Fibroblast of villous mesenchyme (primary cell): ENCODE results near the gene ATP6V0D1. TPM values are rescaled to one million over a fixed set of nuclear protein-coding genes. Genes with fewer than 3 reads are reported as not detected.

ENCODE experiments used
- DNase-seq: peaks from one replicate; pipeline ENCODE4 v3.0.0-alpha.2; 2010; ENCODE audit warnings: low read depth
- H3K4me3 ChIP-seq: 2 replicates; pipeline ENCODE4 v1.5.1; 2011; ENCODE audit warnings: low read depth, mild to moderate bottlenecking, low read length
- small RNA-seq: library from RNA; depleted of rRNA; stranded (forward); fragments of <200 nt; gene quantifications from one replicate; pipeline ENCODE3, GENCODE V24; 2012
- total RNA-seq: library from RNA; depleted of rRNA; stranded (reverse); fragments of >200 nt; gene quantifications from 2 replicates; pipeline ENCODE4 v1.2.3, GENCODE V29; 2012
- TF ChIP-seq, protein P1 (sequence below): IDR thresholded peaks from 2 replicates; pipeline ENCODE4 v1.5.1; 2012; ENCODE audit warnings: low read depth, mild to moderate bottlenecking, low read length; ENCODE audit not compliant: insufficient read depth

ATP6V0D1 gene
- total RNA-seq, 1 donor = 122 TPM

DNA sequence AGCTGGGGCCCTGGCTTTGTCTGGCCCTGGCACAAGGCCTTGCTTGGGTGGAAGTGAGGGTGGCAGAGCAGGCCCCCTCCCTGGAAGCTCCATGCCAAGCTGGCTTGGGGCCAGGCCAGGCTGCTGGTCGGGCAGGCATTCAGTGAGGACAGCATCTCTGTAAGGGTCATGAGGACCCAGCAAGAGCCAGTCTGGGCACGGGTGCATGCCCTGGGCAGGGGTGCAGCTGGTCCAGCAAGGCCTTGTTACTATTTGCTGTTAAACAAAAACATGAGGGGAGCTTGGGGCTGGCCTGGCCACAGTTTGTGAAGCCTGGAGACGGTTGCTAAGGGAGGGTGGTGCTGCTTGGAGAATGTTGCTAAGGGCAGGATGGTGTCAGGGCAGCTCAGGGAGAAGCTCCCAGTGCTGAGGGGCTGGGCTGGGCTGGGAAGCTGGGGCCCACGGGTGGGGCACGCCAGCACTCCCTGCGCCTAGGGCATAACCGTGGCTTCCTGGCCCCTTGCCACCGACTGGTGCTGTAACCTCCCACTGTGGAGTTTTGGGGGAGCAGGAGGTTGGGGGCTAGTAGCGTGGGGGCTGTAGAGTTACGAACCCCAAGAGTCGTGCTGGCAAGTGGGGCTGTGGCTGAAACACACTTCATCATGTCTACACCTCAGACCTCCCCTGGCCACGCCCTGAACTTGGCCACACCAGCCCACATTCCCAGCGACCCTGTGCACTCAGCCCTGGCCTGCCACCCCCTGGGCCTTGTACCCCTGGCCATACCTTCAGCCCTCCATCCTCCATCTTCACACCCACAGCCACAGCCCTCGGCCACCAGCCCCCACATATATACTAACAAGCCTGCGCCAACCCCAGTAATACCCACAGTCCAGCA lies 89.3 kb downstream of the ATP6V0D1 start:
- DNase-seq = no peak
- TF ChIP-seq, protein P1, sequence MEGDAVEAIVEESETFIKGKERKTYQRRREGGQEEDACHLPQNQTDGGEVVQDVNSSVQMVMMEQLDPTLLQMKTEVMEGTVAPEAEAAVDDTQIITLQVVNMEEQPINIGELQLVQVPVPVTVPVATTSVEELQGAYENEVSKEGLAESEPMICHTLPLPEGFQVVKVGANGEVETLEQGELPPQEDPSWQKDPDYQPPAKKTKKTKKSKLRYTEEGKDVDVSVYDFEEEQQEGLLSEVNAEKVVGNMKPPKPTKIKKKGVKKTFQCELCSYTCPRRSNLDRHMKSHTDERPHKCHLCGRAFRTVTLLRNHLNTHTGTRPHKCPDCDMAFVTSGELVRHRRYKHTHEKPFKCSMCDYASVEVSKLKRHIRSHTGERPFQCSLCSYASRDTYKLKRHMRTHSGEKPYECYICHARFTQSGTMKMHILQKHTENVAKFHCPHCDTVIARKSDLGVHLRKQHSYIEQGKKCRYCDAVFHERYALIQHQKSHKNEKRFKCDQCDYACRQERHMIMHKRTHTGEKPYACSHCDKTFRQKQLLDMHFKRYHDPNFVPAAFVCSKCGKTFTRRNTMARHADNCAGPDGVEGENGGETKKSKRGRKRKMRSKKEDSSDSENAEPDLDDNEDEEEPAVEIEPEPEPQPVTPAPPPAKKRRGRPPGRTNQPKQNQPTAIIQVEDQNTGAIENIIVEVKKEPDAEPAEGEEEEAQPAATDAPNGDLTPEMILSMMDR = no peak
- no peak overlapping the region for H3K4me3 ChIP-seq

GRCh38 chr16:67390816-67391423 lies 90.0 kb downstream of the ATP6V0D1 start:
- no peak for DNase-seq
- TF ChIP-seq, protein P1 = no peak
- no peak overlapping the region for H3K4me3 ChIP-seq

GRCh38 chr16:67389911-67390815 lies 90.8 kb downstream of the ATP6V0D1 start:
- H3K4me3 ChIP-seq = no peak overlapping the region
- TF ChIP-seq, protein P1 = no peak
- no peak for DNase-seq

DNA sequence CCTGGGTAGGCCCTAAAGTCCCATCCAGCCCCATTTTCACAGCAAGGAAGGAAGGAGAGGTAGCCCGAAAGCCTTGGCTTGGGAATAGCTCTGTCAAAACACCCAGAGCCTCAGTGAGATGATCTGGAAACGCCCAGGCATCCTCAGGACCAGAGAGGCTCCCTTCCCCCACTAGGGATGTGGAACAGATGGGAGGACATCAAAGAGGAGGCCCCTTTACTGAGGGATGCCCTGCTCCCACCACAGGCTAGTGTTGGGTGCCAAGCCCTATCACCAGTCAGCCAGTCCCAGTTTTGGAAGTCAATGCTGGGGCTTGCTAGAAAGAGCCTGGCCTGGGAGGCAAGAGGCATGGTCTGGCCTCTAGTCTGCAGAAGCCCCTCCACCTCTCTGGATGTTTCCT lies 92.4 kb downstream of the ATP6V0D1 start:
- DNase-seq = no peak
- H3K4me3 ChIP-seq = no peak overlapping the region
- TF ChIP-seq, protein P1 = no peak

DNA sequence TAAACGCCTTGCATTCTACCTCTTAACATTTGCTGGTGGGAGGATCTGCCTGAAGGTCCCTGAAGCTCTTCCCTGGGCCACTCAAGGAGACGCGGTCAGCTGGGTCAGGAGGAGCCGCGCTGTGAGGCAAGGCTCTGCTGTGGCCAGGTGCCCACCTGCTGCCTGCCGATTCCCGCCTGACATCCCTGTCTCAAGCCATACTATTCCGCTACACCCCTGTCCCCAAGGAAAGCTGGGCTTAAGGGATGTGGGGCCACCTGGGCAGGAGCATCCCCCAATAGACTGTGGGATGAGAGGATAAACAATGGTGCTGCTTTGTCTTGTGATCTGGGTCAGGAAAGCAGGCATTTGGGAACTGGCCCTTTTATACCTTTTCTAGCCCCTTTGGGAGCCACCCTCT lies 92.8 kb downstream of the ATP6V0D1 start:
- TF ChIP-seq, protein P1 = no peak
- no peak for DNase-seq
- no peak overlapping the region for H3K4me3 ChIP-seq

Small RNA genes within 50 kb of the gene (small RNA-seq; reads per million reads assigned to genes)
- not detected for gene RNU1-123P

Other genes with a start within 250 kb of the ATP6V0D1 start
- 22.9 and 24.2 TPM in 2 replicates for gene FHOD1, start 233.7 kb downstream of the ATP6V0D1 start, total RNA-seq
- 1.9 and 2.2 TPM in 2 replicates for gene SLC9A5, start 232.2 kb downstream of the ATP6V0D1 start, total RNA-seq
- gene PLEKHG4, start 201.6 kb downstream of the ATP6V0D1 start, total RNA-seq = 18.1 and 19.6 TPM in 2 replicates
- under 0.01 TPM in 1 of 2 replicates, not detected in the other for gene KCTD19, start 154.4 kb downstream of the ATP6V0D1 start, total RNA-seq
- not detected in 2 replicates for gene LRRC36, start 154.3 kb downstream of the ATP6V0D1 start, total RNA-seq
- gene TPPP3, start 87.7 kb downstream of the ATP6V0D1 start, total RNA-seq = 0.86 and 0.97 TPM in 2 replicates
- gene ZDHHC1, start 64.7 kb downstream of the ATP6V0D1 start, total RNA-seq = 5.2 and 8.1 TPM in 2 replicates
- gene HSD11B2, start 50.0 kb downstream of the ATP6V0D1 start, total RNA-seq = not detected in 2 replicates
- not detected in 2 replicates for gene AGRP, start 2.4 kb upstream of the ATP6V0D1 start, total RNA-seq
- 25.5 and 35.1 TPM in 2 replicates for gene RIPOR1, start 47.7 kb upstream of the ATP6V0D1 start, total RNA-seq
- 26.1 and 33.7 TPM in 2 replicates for gene CTCF, start 81.4 kb upstream of the ATP6V0D1 start, total RNA-seq
- under 0.01 TPM in 2 replicates for gene CARMIL2, start 164.0 kb upstream of the ATP6V0D1 start, total RNA-seq
- 15.1 and 19.3 TPM in 2 replicates for gene ACD, start 179.1 kb upstream of the ATP6V0D1 start, total RNA-seq
- gene PARD6A, start 179.8 kb upstream of the ATP6V0D1 start, total RNA-seq = 0.97 and 2.6 TPM in 2 replicates
- 10.0 and 11.2 TPM in 2 replicates for gene ENKD1, start 185.6 kb upstream of the ATP6V0D1 start, total RNA-seq
- 1.3 and 3.9 TPM in 2 replicates for gene C16orf86, start 185.7 kb upstream of the ATP6V0D1 start, total RNA-seq
- gene GFOD2, start 238.2 kb upstream of the ATP6V0D1 start, total RNA-seq = 13.5 and 15.5 TPM in 2 replicates